GM19455 (cell line): ENCODE results near the gene PSPC1.
"Not testable (repeated sequence)": the region's sequence is repeated elsewhere in the genome, so short reads cannot be mapped to it uniquely, and the experiment has no call there.

Source experiments
- ATAC-seq: cut with Tn5 transposase; IDR thresholded peaks from one replicate; pipeline ENCODE4 v1.9.1; 2021; ENCODE audit not compliant: unreplicated experiment

Gene PSPC1

GRCh38 chr13:19782727-19783682 is at the start of gene PSPC1:
PSPC1 (minus strand) TSS chr13:19782945; CDS start chr13:19782757, 188 bp downstream.
- ATAC-seq: peak; percentile 65

GRCh38 chr13:19822673-19823072 is 39.9 kb upstream of the PSPC1 start:
- no peak for ATAC-seq

DNA sequence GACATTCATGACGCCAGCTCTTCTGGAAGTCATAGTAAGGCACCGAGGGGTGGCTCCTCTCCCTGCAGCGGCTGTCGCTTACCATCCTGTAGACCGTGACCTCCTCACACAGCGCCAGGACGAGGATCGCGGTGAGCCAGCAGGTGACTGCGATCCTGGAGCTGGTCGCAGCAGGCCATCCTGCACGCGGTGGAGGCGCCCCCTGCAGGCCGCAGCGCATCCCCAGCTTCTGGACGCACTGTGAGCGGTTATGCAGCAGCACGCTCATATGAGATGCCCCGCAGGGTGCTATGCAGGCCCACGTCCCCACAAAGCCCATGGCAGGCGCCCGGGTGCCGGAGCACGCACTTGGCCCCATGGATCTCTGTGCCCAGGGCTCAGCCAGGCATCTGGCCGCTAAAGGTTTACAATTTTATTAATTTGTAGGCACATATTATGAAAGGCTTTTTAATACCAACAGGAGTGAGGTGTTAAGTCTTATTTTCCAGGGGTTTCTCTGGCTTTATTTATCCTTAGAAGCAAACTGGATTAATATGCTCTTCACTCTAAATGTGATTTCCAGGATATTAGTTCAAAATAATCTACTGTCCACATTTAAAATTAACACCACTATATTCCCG is 35.6 kb upstream of the PSPC1 start:
- ATAC-seq: no peak

DNA sequence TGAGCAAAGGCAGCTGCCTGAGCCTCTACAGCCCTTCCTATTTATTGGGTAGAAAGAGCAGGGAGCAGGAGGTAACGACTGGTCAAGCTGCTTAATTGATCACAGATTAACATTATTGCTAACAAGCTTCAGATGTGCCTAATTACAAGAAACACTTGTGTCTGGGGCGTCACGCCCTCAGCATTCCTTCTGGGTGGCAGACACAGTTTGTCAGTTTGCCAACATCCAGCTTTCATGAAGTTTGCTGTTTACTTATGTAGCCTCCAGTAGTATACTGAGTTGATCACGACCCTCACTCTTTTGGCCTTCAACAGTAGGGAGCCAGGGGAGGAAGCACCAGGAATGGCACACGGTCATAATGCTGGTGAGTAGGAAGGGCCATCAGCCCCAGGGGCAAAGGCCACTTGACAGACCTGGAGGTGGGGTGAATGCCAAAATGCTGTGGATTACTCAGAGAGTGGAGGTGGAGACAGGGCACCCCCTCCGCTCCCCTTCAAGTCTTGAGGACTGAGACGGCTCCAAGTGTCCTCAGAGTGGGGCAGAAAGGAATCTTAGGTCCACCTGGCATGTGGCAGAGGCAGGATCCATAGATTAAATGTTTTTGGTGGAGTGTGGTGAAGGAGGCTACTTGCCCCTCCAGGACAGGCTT is 34.9 kb upstream of the PSPC1 start:
- ATAC-seq: no peak

GRCh38 chr13:19817106-19817505 is 34.4 kb upstream of the PSPC1 start:
- ATAC-seq: no peak

DNA sequence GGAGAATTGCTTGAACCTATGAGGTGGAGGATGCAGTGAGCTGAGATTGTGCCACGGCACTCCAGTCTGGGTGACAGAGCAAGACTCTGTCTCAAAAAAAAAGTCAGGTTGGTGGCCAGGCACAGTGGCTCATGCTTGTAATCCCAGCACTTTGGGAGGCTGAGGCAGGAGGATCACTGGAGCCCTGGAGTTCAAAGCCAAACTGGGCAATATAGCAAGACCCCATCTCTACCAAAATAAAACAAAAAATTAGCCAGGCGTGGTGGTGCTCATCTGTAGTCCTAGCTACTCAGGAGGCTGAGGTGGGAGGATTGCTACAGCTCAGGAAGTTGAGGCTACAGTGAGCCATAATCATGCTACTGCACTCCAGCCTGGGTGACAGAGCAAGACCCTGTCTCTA is 33.1 kb upstream of the PSPC1 start:
- ATAC-seq: not testable (repeated sequence)

DNA sequence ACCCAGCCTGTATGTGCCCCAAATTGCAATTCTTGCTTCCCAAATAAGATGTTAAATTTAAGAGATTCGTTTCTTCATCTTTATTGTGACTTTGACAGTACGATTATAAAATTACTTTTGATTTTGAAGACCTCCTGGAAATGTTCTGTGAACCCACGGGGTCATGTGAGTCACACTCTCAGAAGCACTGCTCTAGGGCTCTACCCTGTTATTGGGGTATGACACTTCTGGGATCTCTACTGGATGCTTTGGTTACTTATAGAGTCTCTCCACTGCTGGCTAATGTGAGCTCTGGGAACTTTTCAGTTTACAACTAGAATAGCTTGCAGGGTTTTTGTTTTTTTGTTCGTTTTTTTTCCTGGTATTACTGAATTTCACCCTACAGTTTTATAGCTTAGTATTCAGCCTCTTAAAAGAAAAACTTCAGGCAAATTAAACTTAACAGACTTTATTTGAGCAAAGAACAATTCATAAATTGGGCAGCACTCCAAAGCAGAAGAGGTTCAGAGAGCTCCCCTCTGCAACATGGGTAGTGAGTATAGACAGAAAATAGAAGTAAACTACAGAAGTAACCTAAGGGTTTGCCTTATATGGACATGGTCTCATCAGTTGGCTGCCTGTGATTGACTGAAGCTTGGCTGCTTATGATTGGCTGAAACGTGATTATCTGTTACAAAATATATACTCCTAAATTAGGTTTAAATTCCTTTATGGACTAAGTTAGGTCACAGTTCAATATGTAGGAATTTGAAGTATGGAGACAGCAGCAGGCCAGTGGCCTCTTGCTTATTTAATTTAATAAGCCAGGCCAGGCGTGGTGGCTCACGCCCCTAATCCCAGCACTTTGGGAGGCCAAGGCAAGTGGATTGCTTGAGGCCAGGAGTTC is 28.5 kb upstream of the PSPC1 start:
- no peak for ATAC-seq

DNA sequence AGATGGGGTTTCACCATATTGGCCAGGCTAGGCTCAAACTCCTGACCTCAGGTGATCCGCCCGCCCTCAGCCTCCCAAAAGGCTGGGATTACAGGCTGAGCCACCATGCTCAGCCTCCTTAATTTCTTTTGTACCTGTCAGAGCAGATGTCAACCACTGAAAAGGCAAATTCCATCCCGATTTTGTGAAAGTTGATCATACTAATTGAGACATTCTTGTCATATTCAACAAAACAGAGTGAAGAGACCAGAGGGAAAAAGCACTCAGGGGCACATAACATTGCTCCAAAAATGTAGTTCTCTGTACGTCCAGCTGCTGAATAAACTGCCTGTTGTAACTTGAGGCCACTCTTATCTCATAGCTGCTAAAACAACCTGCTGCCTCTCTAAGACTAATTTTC is 27.4 kb upstream of the PSPC1 start:
- ATAC-seq: no peak

GRCh38 chr13:19805765-19806164 is 23.0 kb upstream of the PSPC1 start:
- ATAC-seq: no peak

GRCh38 chr13:19795956-19796355 is 13.2 kb upstream of the PSPC1 start:
- ATAC-seq: no peak

GRCh38 chr13:19794631-19795030 is 11.9 kb upstream of the PSPC1 start:
- ATAC-seq: no peak

DNA sequence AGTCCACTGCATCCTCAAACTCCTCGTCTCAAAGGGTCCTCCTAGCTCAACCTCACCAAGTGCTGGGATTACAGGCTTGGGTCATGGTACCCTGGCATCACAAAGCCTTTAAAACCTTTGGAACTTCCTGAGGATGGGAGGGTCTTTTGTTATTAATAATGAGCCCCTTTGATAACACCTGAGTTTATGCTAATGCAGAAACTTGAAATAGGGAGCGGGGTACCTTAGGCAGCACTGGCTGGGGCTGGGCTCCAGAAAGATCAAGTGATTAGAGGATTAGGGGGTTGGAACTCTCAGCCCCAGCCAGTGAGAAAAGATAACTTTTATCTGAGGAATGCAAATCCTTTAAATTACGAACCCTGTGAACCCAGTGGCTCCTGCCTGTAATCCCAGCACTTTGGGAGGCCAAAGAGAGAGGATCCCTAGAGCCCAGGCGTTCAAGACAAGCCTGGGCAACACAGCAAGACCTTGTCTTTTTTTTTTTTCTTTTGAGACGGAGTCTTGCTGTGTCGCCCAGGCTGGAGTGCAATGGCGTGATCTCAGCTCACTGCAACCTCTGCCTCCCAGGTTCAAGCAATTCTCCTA is 9.3 kb upstream of the PSPC1 start:
- ATAC-seq: no peak

DNA sequence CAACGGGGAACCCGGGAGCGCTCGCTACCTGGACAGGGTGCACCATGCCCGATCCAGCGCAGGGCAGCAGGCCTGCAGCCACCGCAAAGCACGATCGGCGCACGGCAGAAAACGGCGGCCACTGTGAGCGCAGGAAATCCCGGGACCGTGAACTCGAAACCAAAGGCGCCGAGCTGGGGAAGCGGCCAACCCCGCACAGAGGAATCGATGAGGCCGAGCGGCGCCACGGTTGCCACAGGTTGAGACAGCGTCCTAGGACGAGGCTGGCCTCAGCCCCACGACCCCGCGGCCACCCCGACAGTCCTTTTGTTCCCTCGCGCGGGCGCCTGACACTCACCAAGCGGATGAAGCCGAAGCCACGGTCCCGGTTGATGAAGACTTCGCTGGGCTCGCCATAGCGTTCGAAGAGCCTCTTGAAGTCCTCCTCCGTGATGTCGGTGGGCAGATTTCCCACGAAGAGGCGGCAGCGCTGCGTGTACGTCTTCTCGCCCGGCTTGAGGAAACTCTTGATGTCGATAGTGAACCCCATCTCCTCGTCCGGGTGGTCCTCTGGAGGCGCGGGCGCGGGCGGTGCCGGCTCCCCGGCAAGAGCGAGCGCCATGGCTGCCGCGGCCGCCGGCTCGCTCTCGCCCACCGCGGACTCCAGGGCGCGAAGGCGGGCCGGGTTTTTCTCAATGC is 557 bp downstream of the PSPC1 start:
- peak; percentile 32 for ATAC-seq

DNA sequence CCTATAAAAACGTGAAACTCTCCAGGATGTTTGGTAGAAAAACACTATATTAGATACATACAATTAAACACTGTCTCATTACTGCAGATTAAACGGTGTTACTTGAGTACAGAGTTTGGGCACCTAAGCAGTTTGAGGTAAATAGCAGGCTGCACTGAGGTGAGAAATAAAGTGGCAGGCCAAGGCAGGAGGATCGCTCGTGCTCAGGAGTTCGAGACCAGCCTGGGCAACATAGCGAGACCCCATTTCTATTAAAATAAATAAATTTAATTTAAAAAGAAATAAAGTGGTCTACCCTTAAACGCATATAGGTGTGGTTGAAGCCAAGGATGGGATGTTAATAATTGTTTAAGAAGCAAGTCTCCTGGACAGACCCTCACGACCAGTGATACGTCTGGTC is 1.2 kb downstream of the PSPC1 start:
- ATAC-seq: no peak

DNA sequence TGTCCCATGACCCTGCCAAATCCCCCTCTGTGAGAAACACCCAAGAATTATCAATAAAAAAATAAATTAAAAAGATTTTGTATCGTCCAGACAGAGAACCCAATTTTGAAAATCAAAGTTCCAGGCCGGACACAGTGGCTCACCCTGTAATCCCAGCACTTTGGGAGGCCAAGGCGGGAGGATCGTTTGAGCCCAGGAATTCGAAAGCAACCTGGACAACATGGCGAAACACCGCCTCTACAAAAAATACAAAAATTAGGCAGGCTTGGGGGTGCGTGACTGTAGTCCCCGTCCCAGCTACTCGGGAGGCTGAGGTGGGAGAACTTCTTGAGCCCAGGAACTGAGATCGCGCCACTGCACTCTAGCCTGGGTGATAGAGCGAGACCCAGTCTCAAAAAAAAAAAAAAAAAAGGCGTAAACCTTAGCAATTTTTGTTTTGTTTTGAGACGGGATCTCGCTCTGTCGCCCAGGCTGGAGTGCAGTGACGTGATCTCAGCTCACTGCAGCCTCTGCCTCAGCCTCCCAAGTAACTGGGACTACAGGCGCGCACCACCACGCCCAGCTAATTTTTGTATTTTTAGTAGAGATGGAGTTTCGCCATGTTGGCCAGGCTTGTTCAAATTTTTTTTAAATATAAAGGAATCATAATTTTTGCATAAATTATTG is 1.9 kb downstream of the PSPC1 start:
- not testable (repeated sequence) for ATAC-seq

DNA sequence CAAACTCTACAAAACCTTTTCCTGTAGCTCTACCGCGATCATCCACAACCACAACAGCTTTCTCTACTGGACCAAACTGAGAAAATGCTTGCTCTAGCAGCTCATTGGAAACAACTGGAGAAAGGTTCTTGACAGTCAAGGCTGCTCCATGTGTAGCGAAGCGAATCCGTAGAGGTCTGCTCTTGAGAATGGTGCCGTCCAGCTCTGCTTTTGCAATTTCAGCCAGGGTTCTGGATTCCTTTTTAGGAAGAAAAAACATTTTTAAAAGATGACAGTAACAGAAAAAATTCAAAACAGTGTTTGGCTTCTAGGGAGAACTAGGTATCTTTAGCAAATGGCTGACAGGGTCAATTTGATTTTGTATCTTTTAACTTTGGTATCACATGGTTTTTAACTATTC is 10.4 kb downstream of the PSPC1 start:
- no peak for ATAC-seq

DNA sequence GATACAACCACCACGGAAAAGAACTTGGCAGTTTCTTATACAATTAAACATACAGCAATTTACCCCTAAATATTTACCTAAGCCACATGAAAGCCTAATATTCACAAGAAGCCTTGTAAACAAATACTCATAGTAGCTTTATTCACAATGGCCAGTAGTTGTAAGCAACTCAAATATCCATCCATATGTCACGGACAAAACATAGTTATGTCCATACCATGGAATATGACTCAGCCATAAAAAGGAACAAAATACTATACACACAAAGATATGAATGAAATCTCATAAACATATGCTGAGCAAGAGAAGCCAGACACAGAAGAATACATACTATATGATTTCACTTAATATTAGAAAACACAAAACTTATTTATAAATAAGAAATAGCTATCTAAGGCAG is 12.9 kb downstream of the PSPC1 start:
- ATAC-seq: no peak

DNA sequence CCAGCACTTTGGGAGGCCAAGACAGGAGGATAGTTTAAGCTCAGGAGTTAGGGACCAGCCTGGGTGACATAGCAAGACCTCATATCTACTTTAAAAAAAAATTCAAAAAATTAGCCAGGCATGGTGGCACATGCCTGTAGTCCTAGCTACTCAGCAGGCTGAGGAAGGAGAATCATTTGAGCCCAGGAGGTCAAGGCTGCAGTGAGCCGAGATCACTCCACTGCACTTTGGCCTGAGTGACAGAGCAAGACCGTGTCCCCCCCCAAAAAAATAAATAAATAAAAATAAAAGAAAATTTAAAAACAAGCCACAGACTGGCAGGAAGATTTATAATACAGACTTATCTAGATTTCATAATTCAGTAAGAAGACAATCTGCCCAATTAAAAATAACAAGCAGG is 14.8 kb downstream of the PSPC1 start:
- no peak for ATAC-seq

- no peak for ATAC-seq
Observed at GRCh38 chr13:19766591-19766990, 16.2 kb downstream of the PSPC1 start.
